Lower leg skin (tissue), 4 donors: ENCODE measurements around the gene DQX1. TPM values are rescaled to one million over a fixed set of nuclear protein-coding genes. Genes with fewer than 3 reads are reported as not detected.

Source experiments
- DNase-seq, 2 donors: peaks; one replicate each; pipeline ENCODE4 v3.0.0-alpha.2; 2019; ENCODE audit warnings: low spot score in 2 of 2
- H3K4me3 ChIP-seq: fragments of 200-600 bp; sonication (generic); 2 replicates; pipeline ENCODE4 v1.5.1; 2017; ENCODE audit warnings: mild to moderate bottlenecking, low read depth; ENCODE audit not compliant: poor library complexity, severe bottlenecking
- CTCF ChIP-seq, 3 donors: fragments of 450-650 bp; IDR thresholded peaks; one replicate each; pipeline ENCODE4 v1.5.1; 2016; ENCODE audit warnings: antibody characterized with exemption in 3 of 3, mild to moderate bottlenecking in 3 of 3, moderate library complexity in 2 of 3
- POLR2A ChIP-seq, 2 donors: fragments of 450-650 bp; IDR thresholded peaks; one replicate each; pipeline ENCODE4 v1.6.1; 2016 to 2017; ENCODE audit warnings: antibody characterized with exemption in 2 of 2, mild to moderate bottlenecking in 1 of 2, moderate library complexity in 1 of 2
- WGBS, 2 donors: methylation state at CpG; one replicate each; pipeline ENCODE4 v1.1.5; 2018; 5-methylcytosine and 5-hydroxymethylcytosine counted together
- intact Hi-C: fragments of 100-400 bp; cut with DNase I; formaldehyde crosslinking; loops from one replicate; pipeline ENCODE4 v1.15.0; 2023; ENCODE audit warnings: low total_unique reads
- total RNA-seq, 4 donors: library from RNA; depleted of rRNA; stranded (reverse); fragments of >200 nt; gene quantifications; one replicate each; pipeline ENCODE4 v1.1.0, GENCODE V29; 2016

The DQX1 gene
- total RNA-seq, 4 donors from 2014 or later: 1.9 to 8.0 (median 6.2) TPM

DNA sequence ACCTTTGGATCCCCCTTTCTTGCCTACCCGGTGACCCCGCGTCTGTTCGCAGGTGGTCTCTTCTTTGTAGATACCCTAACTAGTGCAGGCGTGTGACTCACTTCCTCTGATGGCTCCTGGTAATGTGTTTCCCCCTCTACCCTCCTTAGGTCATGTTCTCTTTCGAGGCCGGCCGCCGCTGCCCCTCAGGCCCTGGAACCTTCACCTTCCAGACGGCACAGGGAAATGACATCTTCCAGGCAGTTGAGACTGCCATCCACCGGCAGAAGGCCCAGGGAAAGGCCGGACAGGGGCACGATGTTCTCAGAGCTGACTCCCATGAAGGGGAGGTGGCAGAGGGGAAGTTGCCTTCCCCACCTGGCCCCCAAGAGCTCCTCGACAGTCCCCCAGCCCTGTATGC lies 30.1 kb upstream of the DQX1 start:
- DNase-seq: peak in 1 of 2 donors; percentile 78
- intact Hi-C loops: no loop called here
- TF ChIP-seq CTCF (IDR thresholded peaks at IDR 0.05) (no peak), POLR2A (IDR thresholded peaks at IDR 0.05) (no peak)
- H3K4me3 ChIP-seq: no peak overlapping the region
- WGBS, 2 donors: 83 to 91% methylated on average over 14 of the region's 14 CpGs

DNA sequence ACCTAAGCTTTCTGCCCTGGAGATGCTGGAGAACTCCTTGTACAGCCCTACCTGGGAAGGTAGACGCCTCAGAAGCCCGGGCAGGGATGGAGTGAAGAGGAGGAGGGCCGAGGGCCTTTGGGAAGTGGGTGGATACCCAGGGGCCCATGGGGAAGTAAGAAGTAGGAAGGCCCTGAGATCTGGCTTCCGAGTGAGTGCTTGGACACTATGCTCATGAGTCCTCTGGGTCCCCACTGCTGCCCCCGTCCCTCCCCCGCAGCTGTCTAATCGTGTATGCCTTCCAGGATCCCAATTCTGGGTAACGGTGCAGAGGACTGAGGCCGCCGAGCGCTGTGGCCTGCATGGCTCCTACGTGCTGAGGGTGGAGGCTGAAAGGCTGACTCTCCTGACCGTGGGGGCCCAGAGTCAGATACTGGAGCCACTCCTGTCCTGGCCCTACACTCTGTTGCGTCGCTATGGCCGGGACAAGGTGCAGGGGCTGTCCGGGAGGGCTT lies 29.6 kb upstream of the DQX1 start:
- TF ChIP-seq CTCF (IDR thresholded peaks at IDR 0.05) (no peak), POLR2A (IDR thresholded peaks at IDR 0.05) (no peak)
- intact Hi-C loops: no loop called here
- peak overlapping the region; percentile 35 for H3K4me3 ChIP-seq
- 72 to 80% methylated on average over 17 of the region's 17 CpGs for WGBS, 2 donors
- DNase-seq: peak in 1 of 2 donors; percentile 85

DNA sequence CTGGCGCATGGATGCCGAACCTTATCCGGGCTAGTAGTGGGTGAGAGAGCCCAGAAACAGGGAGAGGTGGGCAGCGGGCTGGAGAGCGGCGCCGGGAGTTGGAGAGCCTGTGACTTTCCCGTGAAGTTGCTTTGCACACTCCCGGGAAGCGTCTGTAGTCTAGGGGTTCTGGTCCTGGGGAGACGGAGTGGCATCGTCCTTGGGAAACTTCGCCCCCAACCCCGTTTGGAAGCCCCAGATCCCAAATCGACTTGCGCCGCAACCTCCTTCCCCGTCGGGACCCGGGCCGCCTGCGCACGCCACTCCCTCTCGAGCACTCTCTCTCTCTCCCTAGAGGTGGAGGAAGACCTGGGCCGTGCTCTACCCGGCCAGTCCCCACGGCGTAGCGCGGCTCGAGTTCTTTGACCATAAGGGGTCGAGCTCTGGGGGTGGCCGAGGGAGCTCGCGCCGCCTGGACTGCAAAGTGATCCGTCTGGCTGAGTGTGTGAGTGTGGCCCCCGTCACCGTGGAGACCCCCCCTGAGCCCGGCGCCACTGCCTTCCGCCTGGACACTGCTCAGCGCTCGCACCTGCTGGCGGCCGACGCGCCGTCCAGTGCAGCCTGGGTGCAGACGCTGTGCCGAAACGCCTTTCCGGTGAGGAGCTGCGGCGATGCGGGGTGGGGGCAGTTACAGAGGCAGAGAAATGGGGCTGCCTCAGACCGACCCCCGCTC lies 28.9 kb upstream of the DQX1 start:
- intact Hi-C loops: no loop called here
- 7 to 15% methylated on average over 46 to 47 of the region's 58 CpGs for WGBS, 2 donors
- TF ChIP-seq POLR2A (IDR thresholded peaks at IDR 0.05): no peak
- TF ChIP-seq CTCF (IDR thresholded peaks at IDR 0.05): no peak
- peak in 1 of 2 donors; percentile 91 for DNase-seq
- H3K4me3 ChIP-seq: peak overlapping the region; percentile 35

- WGBS, 2 donors: 0 to 2% methylated on average over 36 of the region's 73 CpGs
- H3K4me3 ChIP-seq: peak within 1 kb of the TSS; percentile 35
- TF ChIP-seq CTCF (IDR thresholded peaks at IDR 0.05) (no peak), POLR2A (IDR thresholded peaks at IDR 0.05) (no peak)
- peak; percentile 75 to 97 for DNase-seq
- intact Hi-C loops: no loop called here
Observed at GRCh38 chr2:74553892-74554819, 28.1 kb upstream of the DQX1 start, which contains the start of the genes DOK1 and LOXL3. Gene DOK1 (plus strand): TSS chr2:74554720. CDS start chr2:74554755, 35 bp downstream. Gene LOXL3 (minus strand): TSS chr2:74553942. CDS start chr2:74552634, 1,308 bp downstream.

DNA sequence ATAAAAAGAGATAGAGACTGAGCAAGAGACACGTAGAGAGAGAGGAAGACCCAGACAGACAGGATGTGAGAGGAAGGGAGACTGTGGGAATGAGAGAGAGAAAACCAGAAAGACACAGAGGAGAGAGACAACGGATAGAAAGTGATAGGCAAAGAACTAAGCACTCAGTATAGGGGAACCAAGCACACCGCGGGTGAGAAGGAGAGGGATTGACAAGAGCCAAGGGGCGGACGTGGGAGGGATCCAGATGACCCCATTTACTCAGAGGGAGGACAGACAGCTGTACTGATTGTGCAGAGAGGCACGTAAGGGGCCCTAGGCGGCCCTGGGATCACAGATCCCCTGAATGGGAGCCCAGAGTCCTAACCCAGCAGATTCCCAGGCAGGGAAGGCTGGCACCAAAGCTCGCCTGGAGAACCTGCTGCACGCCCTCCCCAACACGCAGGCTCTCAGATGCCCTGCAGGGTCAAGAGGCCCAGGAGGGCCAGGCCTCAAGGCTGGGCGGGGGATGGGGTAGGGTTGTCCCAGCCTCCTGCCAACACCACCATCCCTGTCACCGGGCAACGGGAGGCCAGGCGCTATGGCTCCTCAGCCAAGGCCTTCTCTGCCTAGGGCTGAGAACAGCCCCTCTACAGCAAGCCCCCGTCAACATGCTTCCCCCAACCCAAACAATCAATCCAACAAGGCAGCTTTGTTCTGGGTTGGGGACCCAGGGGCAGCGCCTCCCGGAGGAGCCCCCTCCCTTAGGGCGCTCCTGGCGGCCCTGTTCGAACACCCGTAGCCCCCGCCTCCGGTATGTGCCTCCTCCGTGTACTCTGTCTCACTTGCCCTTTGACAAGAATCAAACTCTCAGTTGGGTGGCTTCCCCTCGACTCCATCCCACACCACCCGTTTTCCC lies 27.1 kb upstream of the DQX1 start:
- 62 to 63% methylated on average over 25 to 27 of the region's 27 CpGs for WGBS, 2 donors
- H3K4me3 ChIP-seq: no peak overlapping the region
- DNase-seq: peak in 1 of 2 donors; percentile 84
- intact Hi-C loops: no loop called here
- TF ChIP-seq CTCF (IDR thresholded peaks at IDR 0.05) (no peak), POLR2A (IDR thresholded peaks at IDR 0.05) (no peak)
